GM12801 (cell line): ENCODE results near the gene HBA2.
"Not testable (repeated sequence)": the region's sequence is repeated elsewhere in the genome, so short reads cannot be mapped to it uniquely, and the experiment has no call there.

ENCODE experiments used
- TF ChIP-seq, protein P1 (sequence below): IDR thresholded peaks from one replicate; pipeline ENCODE4 v1.5.1; 2011; ENCODE audit warnings: control low read depth; ENCODE audit not compliant: insufficient read length; ENCODE audit errors: extremely low read depth

The HBA2 gene

GRCh38 chr16:172374-172941 is at the start of gene HBA2:
TSS of gene HBA2 (plus strand) at chr16:172876. CDS start at chr16:172913, 37 bp downstream.
- TF ChIP-seq, protein P1, sequence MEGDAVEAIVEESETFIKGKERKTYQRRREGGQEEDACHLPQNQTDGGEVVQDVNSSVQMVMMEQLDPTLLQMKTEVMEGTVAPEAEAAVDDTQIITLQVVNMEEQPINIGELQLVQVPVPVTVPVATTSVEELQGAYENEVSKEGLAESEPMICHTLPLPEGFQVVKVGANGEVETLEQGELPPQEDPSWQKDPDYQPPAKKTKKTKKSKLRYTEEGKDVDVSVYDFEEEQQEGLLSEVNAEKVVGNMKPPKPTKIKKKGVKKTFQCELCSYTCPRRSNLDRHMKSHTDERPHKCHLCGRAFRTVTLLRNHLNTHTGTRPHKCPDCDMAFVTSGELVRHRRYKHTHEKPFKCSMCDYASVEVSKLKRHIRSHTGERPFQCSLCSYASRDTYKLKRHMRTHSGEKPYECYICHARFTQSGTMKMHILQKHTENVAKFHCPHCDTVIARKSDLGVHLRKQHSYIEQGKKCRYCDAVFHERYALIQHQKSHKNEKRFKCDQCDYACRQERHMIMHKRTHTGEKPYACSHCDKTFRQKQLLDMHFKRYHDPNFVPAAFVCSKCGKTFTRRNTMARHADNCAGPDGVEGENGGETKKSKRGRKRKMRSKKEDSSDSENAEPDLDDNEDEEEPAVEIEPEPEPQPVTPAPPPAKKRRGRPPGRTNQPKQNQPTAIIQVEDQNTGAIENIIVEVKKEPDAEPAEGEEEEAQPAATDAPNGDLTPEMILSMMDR, result not testable (repeated sequence)

DNA sequence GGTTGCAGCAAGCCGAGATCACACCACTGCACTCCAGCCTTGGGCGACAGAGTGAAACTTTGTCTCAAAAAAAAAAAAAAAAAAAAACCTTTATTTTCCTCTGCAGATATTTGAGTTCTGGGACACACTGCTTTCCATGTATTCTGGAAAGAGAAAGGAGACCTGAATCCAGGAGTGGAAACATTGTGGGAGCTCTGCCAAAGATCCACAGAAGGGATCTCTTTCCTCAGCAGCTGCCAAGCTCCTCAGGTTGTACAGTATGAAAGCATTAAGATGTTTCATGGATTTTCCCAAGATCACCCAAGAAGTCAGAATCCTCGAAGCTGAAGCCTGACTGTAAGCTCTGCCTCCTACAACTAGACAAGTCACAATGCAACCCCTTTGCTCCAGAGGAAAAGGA is 47.7 kb upstream of the HBA2 start:
- TF ChIP-seq, protein P1, result no peak

GRCh38 chr16:129075-129474 is 43.6 kb upstream of the HBA2 start:
- TF ChIP-seq, protein P1, result no peak

DNA sequence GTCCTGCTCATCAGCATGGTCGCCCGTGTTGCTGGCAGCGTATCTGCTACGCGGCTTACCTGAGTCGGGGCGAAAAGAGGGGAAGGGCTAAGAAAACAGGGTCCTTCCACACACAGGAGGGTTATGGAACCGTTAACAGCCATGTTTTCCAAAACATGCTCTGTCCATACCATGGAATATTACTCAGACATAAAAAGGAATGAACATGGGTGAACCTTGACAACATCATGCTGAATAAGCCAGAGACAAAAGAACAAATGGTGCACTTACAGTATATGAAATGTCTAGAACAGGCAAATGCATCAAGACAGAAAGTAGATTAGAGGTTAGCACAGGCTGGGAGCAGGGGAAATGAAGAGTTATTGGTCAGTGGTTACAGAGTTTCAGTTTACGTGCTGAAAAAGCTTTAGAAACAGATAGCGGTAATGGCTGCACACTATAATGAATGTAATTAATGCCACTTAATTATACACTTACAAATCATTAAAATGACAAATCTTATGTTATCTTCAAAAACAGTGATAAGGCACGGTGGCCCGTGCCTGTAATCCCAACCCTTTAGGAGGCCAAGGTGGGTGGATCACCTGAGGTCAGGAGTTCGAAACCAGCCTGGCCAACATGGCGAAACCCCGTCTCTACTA is 42.0 kb upstream of the HBA2 start:
- TF ChIP-seq, protein P1, result no peak

- TF ChIP-seq, protein P1, result no peak
Measured at GRCh38 chr16:132120-132519, 40.6 kb upstream of the HBA2 start.

DNA sequence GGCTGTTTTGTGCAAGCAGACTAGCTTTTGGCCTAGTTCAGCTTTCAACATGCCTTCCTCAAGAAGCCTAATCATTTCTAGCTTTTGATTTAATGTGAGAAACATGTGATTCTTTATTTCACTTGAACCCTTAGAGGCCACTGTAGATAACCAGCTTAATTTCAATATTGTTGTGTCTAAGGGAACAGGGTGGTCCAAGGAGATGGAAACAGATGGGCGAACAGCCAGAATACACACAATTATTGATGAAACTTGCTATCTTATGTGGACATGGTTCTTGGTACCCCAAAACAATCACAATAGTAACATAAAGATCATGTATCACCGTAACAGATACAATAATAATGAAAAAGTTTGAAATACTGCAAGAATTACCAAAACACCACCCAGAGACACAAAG is 39.0 kb upstream of the HBA2 start:
- TF ChIP-seq, protein P1, result no peak

- TF ChIP-seq, protein P1, result no peak
Measured at GRCh38 chr16:138049-138417, 34.6 kb upstream of the HBA2 start.
